K562 (cell line): Measurements from ENCODE around the gene EFNA1. TPM values are rescaled to one million over a fixed set of nuclear protein-coding genes. Genes with fewer than 3 reads are reported as not detected.

Experiments
- ARID4B ChIP-seq: sonication (generic); formaldehyde crosslinking; IDR thresholded peaks from 2 replicates; pipeline ENCODE4 v1.8.0; 2022; ENCODE audit warnings: mild to moderate bottlenecking, missing genetic modification reagents
- ATF6 ChIP-seq: sonication (generic); formaldehyde crosslinking; IDR thresholded peaks from 2 replicates; pipeline ENCODE4 v1.4.0; 2020; ENCODE audit warnings: mild to moderate bottlenecking, missing genetic modification reagents
- E2F6 ChIP-seq, 2 experiments: IDR thresholded peaks; 2 replicates each; pipeline ENCODE4 v1.6.1; 2011; ENCODE audit warnings: borderline replicate concordance in 1 of 2, control low read depth in 1 of 2, low read depth in 1 of 2, low read length in 1 of 2, mild to moderate bottlenecking in 1 of 2, mixed read lengths in 1 of 2, moderate library complexity in 1 of 2; ENCODE audit not compliant: insufficient read depth in 1 of 2, insufficient read length in 1 of 2, poor library complexity in 1 of 2, severe bottlenecking in 1 of 2; ENCODE audit errors: extremely low read depth in 1 of 2
- L3MBTL2 ChIP-seq: fragments of 450-650 bp; IDR thresholded peaks from 2 replicates; pipeline ENCODE4 v1.6.1; 2016; ENCODE audit warnings: mild to moderate bottlenecking, moderate library complexity
- MAX ChIP-seq: sonication (generic); formaldehyde crosslinking; IDR thresholded peaks from 2 replicates; pipeline ENCODE4 v1.9.0; 2022; ENCODE audit warnings: mild to moderate bottlenecking, missing genetic modification reagents
- YY1 ChIP-seq, 3 experiments: IDR thresholded peaks; 2 replicates each; pipeline ENCODE4 v1.6.1; 2011; ENCODE audit warnings: low read length in 2 of 3, mild to moderate bottlenecking in 2 of 3, moderate library complexity in 2 of 3, borderline replicate concordance in 1 of 3, control low read depth in 1 of 3, low read depth in 1 of 3; ENCODE audit not compliant: insufficient read depth in 3 of 3, insufficient replicate concordance in 2 of 3, control insufficient read depth in 1 of 3, insufficient read length in 1 of 3; ENCODE audit errors: extremely low read depth in 1 of 3
- ZNF639 ChIP-seq, 2 experiments: fragments of 200-800 bp in 1 of 2; sonication (Bioruptor generic) in 1 of 2; sonication (generic) in 1 of 2; formaldehyde crosslinking in 1 of 2; IDR thresholded peaks in 1 of 2; conservative IDR thresholded peaks in 1 of 2; 2 replicates each; pipeline versions ENCODE4 v1.5.0 to v1.6.1; 2016 to 2020; ENCODE audit warnings: missing compliant biosample characterization in 1 of 2, missing genetic modification characterization in 1 of 2, missing genetic modification reagents in 1 of 2
- ZNF644 ChIP-seq: fragments of 200-800 bp; sonication (Bioruptor generic); IDR thresholded peaks from 2 replicates; pipeline ENCODE4 v1.6.1; 2016; ENCODE audit warnings: low read depth, missing genetic modification characterization, missing compliant biosample characterization
- polyA plus RNA-seq, 8 experiments: library from polyadenylated mRNA; depleted of rRNA in 4 of 8; stranded (reverse) in 5 of 8; unstranded in 3 of 8; fragments of >200 nt; fragmentation: Nextera tagmentation in 2 of 8; fragmentation: Illumina TruSeq in 1 of 8; extraction: Ambion mirVana in 2 of 8; extraction: Trizol in 1 of 8; gene quantifications; 2 replicates each; pipeline versions ENCODE4 v1.2.1 to v1.2.3, GENCODE V29; 2011 to 2014; ENCODE audit warnings: inconsistent platforms in 1 of 8, missing spikeins in 1 of 8
- total RNA-seq, 7 experiments: library from RNA; depleted of rRNA in 6 of 7; stranded (reverse); fragments of >200 nt in 6 of 7; fragmentation: Illumina TruSeq in 2 of 7; extraction: Trizol in 2 of 7; gene quantifications; 2 replicates each; pipeline versions ENCODE4 v1.2.1 to v1.2.3, GENCODE V29; 2011 to 2021; ENCODE audit warnings: low replicate concordance in 1 of 7
- TF ChIP-seq, protein P1 (sequence below): fragments of 450-650 bp; IDR thresholded peaks from 2 replicates; pipeline ENCODE4 v1.6.1; 2016; ENCODE audit warnings: missing biosample characterization, missing genetic modification characterization

Gene EFNA1
- total and polyA plus RNA-seq, 9 of the 15 experiments (the other 6 are each of a cell fraction or from before 2014, with no cell fraction given) = 2.1 to 9.3 (median 3.0) TPM

GRCh38 chr1:155078469-155079209 is 49.0 kb upstream of the EFNA1 start, which contains the start of gene EFNA3 (continued):
- TF ChIP-seq MAX (CRISPR knock-in tag) = peak; percentile 76
- TF ChIP-seq YY1 (IDR thresholded peaks at IDR 0.05; ENCODE audit: borderline replicate concordance in 1 of 3, control insufficient read depth in 1 of 3, extremely low read depth in 1 of 3, insufficient read depth in 3 of 3, insufficient read length in 1 of 3, insufficient replicate concordance in 2 of 3, low read depth in 1 of 3, low read length in 2 of 3) = peak in 1 of 3 experiments; percentile 10
- TF ChIP-seq ARID4B (CRISPR knock-in tag) = 0 out of 2 replicates have a peak, but pooled peaks have one; percentile 29
- TF ChIP-seq L3MBTL2 = peak; percentile 46
- TF ChIP-seq ZNF639 (CRISPR knock-in tag; conservative IDR thresholded peaks at IDR 0.05 in 1 of 2, IDR thresholded peaks at IDR 0.05 in 1 of 2) = peak in 1 of 2 experiments; percentile 49; a peak in 1 of 4 replicates
- peak in 1 of 2 experiments; percentile 53 for TF ChIP-seq E2F6 (IDR thresholded peaks at IDR 0.05; ENCODE audit: borderline replicate concordance in 1 of 2, extremely low read depth in 1 of 2, insufficient read depth in 1 of 2, insufficient read length in 1 of 2, low read depth in 1 of 2, low read length in 1 of 2, poor library complexity in 1 of 2, severe bottlenecking in 1 of 2)
- TF ChIP-seq, protein P1, sequence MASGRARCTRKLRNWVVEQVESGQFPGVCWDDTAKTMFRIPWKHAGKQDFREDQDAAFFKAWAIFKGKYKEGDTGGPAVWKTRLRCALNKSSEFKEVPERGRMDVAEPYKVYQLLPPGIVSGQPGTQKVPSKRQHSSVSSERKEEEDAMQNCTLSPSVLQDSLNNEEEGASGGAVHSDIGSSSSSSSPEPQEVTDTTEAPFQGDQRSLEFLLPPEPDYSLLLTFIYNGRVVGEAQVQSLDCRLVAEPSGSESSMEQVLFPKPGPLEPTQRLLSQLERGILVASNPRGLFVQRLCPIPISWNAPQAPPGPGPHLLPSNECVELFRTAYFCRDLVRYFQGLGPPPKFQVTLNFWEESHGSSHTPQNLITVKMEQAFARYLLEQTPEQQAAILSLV (tag) = no peak
- TF ChIP-seq ATF6 (CRISPR knock-in tag) = no peak
- TF ChIP-seq ZNF644 (tag) = peak; percentile 67; the same call in 1 of the 2 replicates
